A204.1 (cell line): ENCODE results near the gene PXDN.

Experiments used
- FAIRE-seq: peaks from 2 replicates; lab custom pipeline; 2012; peaks lifted over from hg19 to GRCh38; lab: Jason Lieb, UNC

The PXDN gene

GRCh38 chr2:1609040-1609439, 135.3 kb downstream of the PXDN start:
- FAIRE-seq: no peak

GRCh38 chr2:1607971-1608688, 136.2 kb downstream of the PXDN start:
- no peak for FAIRE-seq

GRCh38 chr2:1607236-1607920, 136.9 kb downstream of the PXDN start:
- no peak for FAIRE-seq

GRCh38 chr2:1606421-1607235, 137.7 kb downstream of the PXDN start:
- no peak for FAIRE-seq

GRCh38 chr2:1606046-1606400, 138.3 kb downstream of the PXDN start:
- no peak for FAIRE-seq

GRCh38 chr2:1605102-1606045, 138.9 kb downstream of the PXDN start:
- FAIRE-seq: no peak

- no peak for FAIRE-seq
Observed at GRCh38 chr2:1603521-1603920, 140.8 kb downstream of the PXDN start.

- FAIRE-seq: no peak
Observed at GRCh38 chr2:1603059-1603458, 141.3 kb downstream of the PXDN start.

GRCh38 chr2:1602278-1603010, 141.9 kb downstream of the PXDN start:
- no peak for FAIRE-seq

- no peak for FAIRE-seq
Observed at GRCh38 chr2:1601471-1602277, 142.6 kb downstream of the PXDN start.

- no peak for FAIRE-seq
Observed at GRCh38 chr2:1601067-1601412, 143.3 kb downstream of the PXDN start.

GRCh38 chr2:1600191-1601066, 143.9 kb downstream of the PXDN start:
- FAIRE-seq: no peak

GRCh38 chr2:1599301-1600085, 144.8 kb downstream of the PXDN start:
- no peak for FAIRE-seq

- no peak for FAIRE-seq
Observed at GRCh38 chr2:1598800-1599199, 145.5 kb downstream of the PXDN start.

GRCh38 chr2:1598041-1598710, 146.1 kb downstream of the PXDN start:
- no peak for FAIRE-seq

- no peak for FAIRE-seq
Observed at GRCh38 chr2:1595274-1595673, 149.0 kb downstream of the PXDN start.

GRCh38 chr2:1594373-1595171, 149.7 kb downstream of the PXDN start:
- FAIRE-seq: no peak

GRCh38 chr2:1594123-1594372, 150.3 kb downstream of the PXDN start:
- FAIRE-seq: no peak
